OCI-LY1 (cell line): ENCODE results near the gene MRPS12.

Source experiments
- H2AFZ ChIP-seq: fragments of 200-600 bp; sonication (generic), shearing (Covaris generic); 2 replicates; pipeline ENCODE4 v1.6.0; 2014; ENCODE audit warnings: antibody characterized with exemption, mild to moderate bottlenecking, low read length
- H3F3A ChIP-seq: fragments of 200-600 bp; sonication (generic), shearing (Covaris generic); 2 replicates; pipeline ENCODE4 v1.6.0; 2014; ENCODE audit warnings: mild to moderate bottlenecking, antibody characterized with exemption, low read length, moderate library complexity; ENCODE audit not compliant: insufficient read depth
- H3K27ac ChIP-seq: fragments of 200-600 bp; sonication (generic); 2 replicates; pipeline ENCODE4 v1.5.1; 2014; ENCODE audit warnings: low read length, mixed run types, mild to moderate bottlenecking, low read depth; ENCODE audit not compliant: poor library complexity, severe bottlenecking
- H3K27me3 ChIP-seq: fragments of 200-600 bp; sonication (generic); 2 replicates; pipeline ENCODE4 v1.6.0; 2014; ENCODE audit warnings: antibody characterized with exemption, mild to moderate bottlenecking, low read length, moderate library complexity; ENCODE audit not compliant: insufficient read depth
- H3K36me3 ChIP-seq: fragments of 200-600 bp; sonication (generic); 2 replicates; pipeline ENCODE4 v1.6.1; 2014; ENCODE audit warnings: mild to moderate bottlenecking, antibody characterized with exemption, low read length, moderate library complexity, mixed read lengths; ENCODE audit not compliant: insufficient read depth
- H3K4me1 ChIP-seq: fragments of 200-600 bp; sonication (generic); 2 replicates; pipeline ENCODE4 v1.5.1; 2014; ENCODE audit warnings: mild to moderate bottlenecking, low read length, moderate library complexity; ENCODE audit not compliant: insufficient read depth, severe bottlenecking
- H3K4me2 ChIP-seq: fragments of 200-600 bp; sonication (generic), shearing (Covaris generic); 2 replicates; pipeline ENCODE4 v1.6.1; 2014; ENCODE audit warnings: low read length
- H3K4me3 ChIP-seq: fragments of 200-600 bp; sonication (generic); 2 replicates; pipeline ENCODE4 v1.5.1; 2014; ENCODE audit warnings: low read length, low read depth, mild to moderate bottlenecking, mixed read lengths; ENCODE audit not compliant: poor library complexity, severe bottlenecking
- H3K79me2 ChIP-seq: fragments of 200-600 bp; shearing (Covaris generic); 2 replicates; pipeline ENCODE4 v1.6.1; 2016; ENCODE audit warnings: mixed run types, low read length, mixed read lengths; ENCODE audit not compliant: insufficient read depth
- H3K9ac ChIP-seq: fragments of 200-600 bp; sonication (generic), shearing (Covaris generic); 2 replicates; pipeline ENCODE4 v1.6.1; 2014; ENCODE audit warnings: mild to moderate bottlenecking, low read length, mixed read lengths
- H3K9me2 ChIP-seq: fragments of 200-600 bp; sonication (generic), shearing (Covaris generic); 2 replicates; pipeline ENCODE4 v1.6.1; 2014; ENCODE audit warnings: low read depth, mild to moderate bottlenecking, low read length, mixed read lengths
- H3K9me3 ChIP-seq: fragments of 200-600 bp; shearing (Covaris generic); 2 replicates; pipeline ENCODE4 v1.6.1; 2014; ENCODE audit warnings: low read length, mixed read lengths
- H4K20me1 ChIP-seq: fragments of 200-600 bp; sonication (generic), shearing (Covaris generic); 2 replicates; pipeline ENCODE4 v1.6.0; 2016; ENCODE audit warnings: mild to moderate bottlenecking, low read length; ENCODE audit not compliant: insufficient read depth
- CTCF ChIP-seq: fragments of 200-600 bp; sonication (generic), shearing (Covaris generic); IDR thresholded peaks from 2 replicates; pipeline ENCODE4 v1.5.1; 2017; ENCODE audit warnings: mild to moderate bottlenecking, antibody characterized with exemption, low read length, moderate library complexity, mixed read lengths
- EZH2 ChIP-seq: fragments of 200-600 bp; sonication (generic), shearing (Covaris generic); IDR thresholded peaks from 2 replicates; pipeline ENCODE4 v1.8.0; 2017; ENCODE audit warnings: borderline replicate concordance, mixed run types, mild to moderate bottlenecking, antibody characterized with exemption, low read length, moderate library complexity, mixed read lengths

The MRPS12 gene

GRCh38 chr19:38970664-38971532 is 40.2 kb downstream of the MRPS12 start:
- no peaks in the 10 kb centered on the region for H3F3A ChIP-seq
- no peaks in the 10 kb centered on the region for H3K9me3 ChIP-seq
- no peaks in the 10 kb centered on the region for H3K9me2 ChIP-seq
- H3K36me3 ChIP-seq = no peaks in the 10 kb centered on the region
- no peaks in the 10 kb centered on the region for H3K4me1 ChIP-seq
- no peaks in the 10 kb centered on the region for H3K79me2 ChIP-seq
- no peaks in the 10 kb centered on the region for H3K27me3 ChIP-seq
- no peak overlapping the region for H3K4me3 ChIP-seq
- no peak overlapping the region for H3K27ac ChIP-seq
- no peak overlapping the region for H3K9ac ChIP-seq
- TF ChIP-seq CTCF (no peak), EZH2 (no peak)
- H4K20me1 ChIP-seq = no peaks in the 10 kb centered on the region
- H2AFZ ChIP-seq = no peak overlapping the region
- H3K4me2 ChIP-seq = no peak overlapping the region

DNA sequence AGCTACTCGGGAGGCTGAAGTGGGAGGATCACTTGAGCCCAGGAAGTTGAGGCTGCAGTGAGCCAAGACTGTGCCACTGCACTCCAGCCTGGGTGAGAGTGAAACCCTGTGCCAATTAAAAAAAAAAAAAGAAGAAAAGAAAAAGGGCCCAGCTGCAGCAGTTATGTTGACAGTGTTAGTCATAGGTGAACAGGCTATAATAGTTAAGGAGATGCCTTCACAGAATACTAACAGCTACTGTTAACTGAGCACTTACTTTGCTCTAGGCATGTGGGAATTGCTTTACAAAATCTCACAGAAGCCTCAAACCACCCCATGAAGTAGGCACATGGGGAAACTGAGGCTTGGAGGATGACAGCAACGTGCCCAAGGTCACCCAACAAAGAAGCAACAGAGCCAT is 40.9 kb downstream of the MRPS12 start:
- Histone ChIP-seq H3K27me3 (no peaks in the 10 kb centered on the region), H3K9me3 (no peaks in the 10 kb centered on the region), H4K20me1 (no peaks in the 10 kb centered on the region), H3K4me2 (no peak overlapping the region), H3K9ac (no peak overlapping the region), H3K4me3 (no peak overlapping the region), H2AFZ (no peak overlapping the region), H3K27ac (no peak overlapping the region), H3F3A (no peaks in the 10 kb centered on the region), H3K4me1 (no peaks in the 10 kb centered on the region), H3K79me2 (no peaks in the 10 kb centered on the region), H3K36me3 (no peaks in the 10 kb centered on the region), H3K9me2 (no peaks in the 10 kb centered on the region)
- no peak for TF ChIP-seq CTCF
- TF ChIP-seq EZH2 = no peak

DNA sequence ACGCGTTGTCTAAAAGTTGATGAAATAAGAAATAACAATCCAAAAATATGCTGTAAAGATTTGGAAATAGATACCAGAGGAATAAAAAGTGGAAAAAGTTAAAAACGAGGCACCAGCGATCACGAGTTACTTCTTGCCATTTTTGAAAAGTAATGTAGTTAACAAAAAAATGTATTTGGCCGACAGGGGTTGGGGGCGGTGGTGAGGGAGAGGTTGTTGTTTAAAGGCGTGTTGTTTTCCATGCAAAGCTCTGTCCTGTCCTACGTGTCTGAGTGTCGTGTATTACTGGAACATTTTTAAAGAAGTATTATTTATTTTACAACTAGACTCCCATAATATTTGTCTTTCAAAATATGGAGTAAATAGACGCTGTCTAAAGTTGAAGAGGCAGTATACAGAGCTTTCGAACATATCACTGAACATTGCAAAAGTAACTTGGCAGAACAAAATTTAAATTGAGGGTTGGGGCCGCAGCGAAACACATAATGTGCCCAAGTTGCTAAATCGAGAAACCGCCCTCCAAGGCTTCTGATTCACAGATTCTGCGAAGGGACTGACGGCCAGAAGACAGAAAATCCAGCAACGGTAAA is 44.0 kb downstream of the MRPS12 start:
- Histone ChIP-seq H3K36me3 (no peaks in the 10 kb centered on the region), H3K27me3 (no peaks in the 10 kb centered on the region; the same call in 1 of the 2 replicates), H3K79me2 (no peaks in the 10 kb centered on the region), H3K9me3 (no peaks in the 10 kb centered on the region), H2AFZ (no peak overlapping the region), H3K27ac (no peak overlapping the region), H4K20me1 (no peaks in the 10 kb centered on the region), H3K4me2 (no peak overlapping the region), H3K4me1 (no peaks in the 10 kb centered on the region), H3K9me2 (no peaks in the 10 kb centered on the region), H3K4me3 (no peak overlapping the region), H3F3A (no peaks in the 10 kb centered on the region), H3K9ac (no peak overlapping the region)
- TF ChIP-seq EZH2 = no peak
- TF ChIP-seq CTCF = no peak
